Prostate gland (tissue), 2 donors: ENCODE results near the gene CTNNAL1.

Experiments
- CTCF ChIP-seq, 4 experiments: fragments of 200-600 bp in 2 of 4; fragments of 450-650 bp in 2 of 4; sonication (generic) in 2 of 4; IDR thresholded peaks; 1 replicate in 3 of 4; 2 replicates in 1 of 4; pipeline ENCODE4 v1.5.1; 2016 to 2019; ENCODE audit warnings: antibody characterized with exemption in 4 of 4, mild to moderate bottlenecking in 2 of 4, moderate library complexity in 2 of 4
- POLR2A ChIP-seq: fragments of 450-650 bp; IDR thresholded peaks from one replicate; pipeline ENCODE4 v1.6.1; 2016; ENCODE audit warnings: antibody characterized with exemption, mild to moderate bottlenecking

- TF ChIP-seq CTCF (IDR thresholded peaks at IDR 0.05) (no peak), POLR2A (no peak)
Observed at GRCh38 chr9:108910402-108910801, 102.9 kb downstream of the CTNNAL1 start.
